GM23248 (cell line): Measurements from ENCODE around the gene ARMC8. TPM values are rescaled to one million over a fixed set of nuclear protein-coding genes. Genes with fewer than 3 reads are reported as not detected.

Source experiments
- DNase-seq: peaks from one replicate; pipeline ENCODE4 v3.0.0-alpha.2; 2015
- H2AFZ ChIP-seq: fragments of 200-600 bp; sonication (generic); 2 replicates; pipeline ENCODE4 v1.6.1; 2016; ENCODE audit warnings: antibody characterized with exemption
- H3F3A ChIP-seq: fragments of 200-600 bp; sonication (generic); 2 replicates; pipeline ENCODE4 v1.6.1; 2016; ENCODE audit warnings: mild to moderate bottlenecking, antibody characterized with exemption, mixed run types; ENCODE audit not compliant: insufficient read depth
- H3K27ac ChIP-seq: fragments of 200-600 bp; sonication (generic); 2 replicates; pipeline ENCODE4 v1.5.1; 2016; ENCODE audit warnings: mild to moderate bottlenecking
- H3K27me3 ChIP-seq: fragments of 200-600 bp; sonication (generic); replicated peaks from 2 replicates; pipeline ENCODE4 v1.6.1; 2016; ENCODE audit warnings: mild to moderate bottlenecking; ENCODE audit not compliant: insufficient read depth
- H3K36me3 ChIP-seq: fragments of 200-600 bp; sonication (generic); 2 replicates; pipeline ENCODE4 v1.6.1; 2016; ENCODE audit warnings: low read depth, mild to moderate bottlenecking
- H3K4me1 ChIP-seq: fragments of 200-600 bp; sonication (generic); 2 replicates; pipeline ENCODE4 v1.6.1; 2016; ENCODE audit warnings: mild to moderate bottlenecking; ENCODE audit not compliant: insufficient read depth
- H3K4me2 ChIP-seq: fragments of 200-600 bp; sonication (generic); one replicate; pipeline ENCODE4 v1.6.1; 2016; ENCODE audit warnings: mild to moderate bottlenecking; ENCODE audit not compliant: unreplicated experiment
- H3K4me3 ChIP-seq: fragments of 200-600 bp; sonication (generic); 2 replicates; pipeline ENCODE4 v1.5.1; 2016; ENCODE audit warnings: mild to moderate bottlenecking
- H3K79me2 ChIP-seq: fragments of 200-600 bp; sonication (generic); 2 replicates; pipeline ENCODE4 v1.6.1; 2016; ENCODE audit warnings: mild to moderate bottlenecking; ENCODE audit not compliant: insufficient read depth
- H3K9ac ChIP-seq: fragments of 200-600 bp; sonication (generic); 2 replicates; pipeline ENCODE4 v1.6.1; 2016; ENCODE audit warnings: mild to moderate bottlenecking
- H3K9me2 ChIP-seq: fragments of 200-600 bp; sonication (generic); 2 replicates; pipeline ENCODE4 v1.6.1; 2016; ENCODE audit warnings: mixed run types, mild to moderate bottlenecking, moderate library complexity; ENCODE audit not compliant: insufficient read depth
- H3K9me3 ChIP-seq: fragments of 200-600 bp; sonication (generic); one replicate; pipeline ENCODE4 v1.6.1; 2017; ENCODE audit warnings: low read depth
- H4K20me1 ChIP-seq: fragments of 200-600 bp; sonication (generic); 2 replicates; pipeline ENCODE4 v1.6.0; 2016; ENCODE audit not compliant: insufficient read depth
- EZH2 ChIP-seq: fragments of 200-600 bp; sonication (generic); IDR thresholded peaks from 2 replicates; pipeline ENCODE4 v1.6.1; 2018; ENCODE audit warnings: antibody characterized with exemption, mild to moderate bottlenecking; ENCODE audit not compliant: insufficient read depth, poor library complexity, severe bottlenecking
- EZH2phosphoT487 ChIP-seq: fragments of 200-600 bp; sonication (generic); IDR thresholded peaks from 2 replicates; pipeline ENCODE4 v1.6.1; 2018; ENCODE audit warnings: antibody characterized with exemption, moderate library complexity, mild to moderate bottlenecking, low read depth; ENCODE audit not compliant: insufficient read depth
- WGBS, 2 experiments: methylation state at CpG; one replicate each; pipeline ENCODE4 v1.1.6; 2015 to 2017; ENCODE audit warnings: low lambda C conversion rate in 2 of 2, low coverage in 1 of 2; ENCODE audit errors: missing lambda C conversion rate in 2 of 2; 5-methylcytosine and 5-hydroxymethylcytosine counted together
- in situ Hi-C: fragments of 300-500 bp; cut with MboI; formaldehyde crosslinking; loops from 2 replicates; pipeline ENCODE4 v1.15.0; 2020
- polyA plus RNA-seq: library from polyadenylated mRNA; unstranded; fragments of >200 nt; fragmentation: Nextera tagmentation; extraction: Ambion mirVana; gene quantifications from 2 replicates; pipeline ENCODE4 v1.2.1, GENCODE V29; 2016
- total RNA-seq: library from RNA; depleted of rRNA; stranded (reverse); fragments of >200 nt; shearing (Covaris generic); gene quantifications from 2 replicates; pipeline ENCODE4 v1.2.3, GENCODE V29; 2014

Gene ARMC8
- total and polyA plus RNA-seq, 2 experiments from 2014 or later = 30.1 to 32.9 TPM

- in situ Hi-C loops = no loop called here
- Histone ChIP-seq H3K4me1 (no peaks in the 10 kb centered on the region), H3K79me2 (peaks cover 41% of the 10 kb centered on the region), H3K9me3 (no peaks in the 10 kb centered on the region), H3K4me2 (peak overlapping the region; percentile 85), H3K36me3 (peaks cover 6% of the 10 kb centered on the region; the same call in 1 of the 2 replicates), H3F3A (no peaks in the 10 kb centered on the region), H3K4me3 (peak overlapping the region; percentile 82), H2AFZ (peak overlapping the region; percentile 91), H3K27me3 (no peaks in the 10 kb centered on the region), H3K9me2 (no peaks in the 10 kb centered on the region), H3K9ac (peak overlapping the region; percentile 83), H3K27ac (no peak overlapping the region), H4K20me1 (no peaks in the 10 kb centered on the region)
- peak; percentile 29 for DNase-seq
- TF ChIP-seq EZH2phosphoT487 = no peak
- no peak for TF ChIP-seq EZH2
- 69 to 70% methylated on average over 12 to 13 of the region's 13 CpGs for WGBS, 2 experiments
Observed at GRCh38 chr3:138173769-138174420, 13.2 kb upstream of the ARMC8 start.

- Histone ChIP-seq H2AFZ (peak within 1 kb of the TSS; percentile 91), H3K27ac (peak within 1 kb of the TSS; percentile 48), H3K4me3 (peak within 1 kb of the TSS; percentile 82), H3K9me2 (no peaks in the 10 kb centered on the region), H3K4me1 (no peaks in the 10 kb centered on the region), H3K79me2 (peaks cover 41% of the 10 kb centered on the region), H3F3A (no peaks in the 10 kb centered on the region), H4K20me1 (no peaks in the 10 kb centered on the region), H3K4me2 (peak within 1 kb of the TSS; percentile 85), H3K9me3 (no peaks in the 10 kb centered on the region), H3K9ac (peak within 1 kb of the TSS; percentile 83), H3K27me3 (no peaks in the 10 kb centered on the region), H3K36me3 (peaks cover 6% of the 10 kb centered on the region; the same call in 1 of the 2 replicates)
- TF ChIP-seq EZH2 (no peak), EZH2phosphoT487 (no peak)
- 1% methylated on average over 33 to 38 of the region's 38 CpGs for whole genome bisulfite sequencing, 2 experiments
- DNase-seq = peak; percentile 88
- in situ Hi-C loops = no loop called here
Observed at GRCh38 chr3:138174421-138175131, 12.5 kb upstream of the ARMC8 start, which contains the start of gene DBR1. TSS of gene DBR1 (minus strand) at chr3:138174921. CDS start at chr3:138174795, 126 bp downstream.

GRCh38 chr3:138180375-138181029 lies 6.6 kb upstream of the ARMC8 start:
- peak; percentile 44 for DNase-seq
- 19 to 30% methylated on average over 2 of the region's 2 CpGs for WGBS, 2 experiments
- H3K79me2 ChIP-seq = no peaks in the 10 kb centered on the region
- no peaks in the 10 kb centered on the region for H3K36me3 ChIP-seq
- no peaks in the 10 kb centered on the region for H3K27me3 ChIP-seq
- H3K4me3 ChIP-seq = no peak overlapping the region
- no peaks in the 10 kb centered on the region for H3K9me2 ChIP-seq
- no peak overlapping the region for H3K4me2 ChIP-seq
- in situ Hi-C loops = no loop called here
- TF ChIP-seq EZH2 = no peak
- TF ChIP-seq EZH2phosphoT487 = no peak
- no peaks in the 10 kb centered on the region for H4K20me1 ChIP-seq
- H3F3A ChIP-seq = no peaks in the 10 kb centered on the region
- no peak overlapping the region for H3K27ac ChIP-seq
- no peak overlapping the region for H2AFZ ChIP-seq
- H3K9ac ChIP-seq = no peak overlapping the region
- no peaks in the 10 kb centered on the region for H3K4me1 ChIP-seq
- no peaks in the 10 kb centered on the region for H3K9me3 ChIP-seq

- Histone ChIP-seq H3K27ac (no peak overlapping the region), H3K9me2 (no peaks in the 10 kb centered on the region), H4K20me1 (no peaks in the 10 kb centered on the region; the same call in 1 of the 2 replicates), H3K79me2 (peaks cover 21% of the 10 kb centered on the region), H3K9me3 (no peaks in the 10 kb centered on the region), H3K4me2 (no peak overlapping the region), H3K9ac (no peak overlapping the region), H2AFZ (0 out of 2 replicates have a peak overlapping the region, but pooled peaks have one; percentile 10), H3K36me3 (no peaks in the 10 kb centered on the region), H3K4me1 (peaks cover 15% of the 10 kb centered on the region), H3K4me3 (no peak overlapping the region), H3F3A (peaks cover 13% of the 10 kb centered on the region), H3K27me3 (no peaks in the 10 kb centered on the region)
- in situ Hi-C loops = no loop called here
- WGBS, 2 experiments = 20 to 24% methylated on average over 3 of the region's 3 CpGs
- TF ChIP-seq EZH2phosphoT487 (no peak), EZH2 (no peak)
- peak; percentile 35 for DNase-seq
Observed at GRCh38 chr3:138184994-138185393, 2.1 kb upstream of the ARMC8 start.
